SKM-1 treated with dmso at 0.1 percent for 144 hours (cell line): ENCODE results near the gene ZNF805.
A peak's percentile ranks its signal among the peaks of the same experiment; 100 is the strongest.
"Not testable (repeated sequence)": the region's sequence is repeated elsewhere in the genome, so short reads cannot be mapped to it uniquely, and the experiment has no call there.

Source experiments
- DNase-seq: peaks from one replicate; lab custom pipeline; 2025; ENCODE audit not compliant: unreplicated experiment; lab: John Stamatoyannopoulos, UW

Gene ZNF805

DNA sequence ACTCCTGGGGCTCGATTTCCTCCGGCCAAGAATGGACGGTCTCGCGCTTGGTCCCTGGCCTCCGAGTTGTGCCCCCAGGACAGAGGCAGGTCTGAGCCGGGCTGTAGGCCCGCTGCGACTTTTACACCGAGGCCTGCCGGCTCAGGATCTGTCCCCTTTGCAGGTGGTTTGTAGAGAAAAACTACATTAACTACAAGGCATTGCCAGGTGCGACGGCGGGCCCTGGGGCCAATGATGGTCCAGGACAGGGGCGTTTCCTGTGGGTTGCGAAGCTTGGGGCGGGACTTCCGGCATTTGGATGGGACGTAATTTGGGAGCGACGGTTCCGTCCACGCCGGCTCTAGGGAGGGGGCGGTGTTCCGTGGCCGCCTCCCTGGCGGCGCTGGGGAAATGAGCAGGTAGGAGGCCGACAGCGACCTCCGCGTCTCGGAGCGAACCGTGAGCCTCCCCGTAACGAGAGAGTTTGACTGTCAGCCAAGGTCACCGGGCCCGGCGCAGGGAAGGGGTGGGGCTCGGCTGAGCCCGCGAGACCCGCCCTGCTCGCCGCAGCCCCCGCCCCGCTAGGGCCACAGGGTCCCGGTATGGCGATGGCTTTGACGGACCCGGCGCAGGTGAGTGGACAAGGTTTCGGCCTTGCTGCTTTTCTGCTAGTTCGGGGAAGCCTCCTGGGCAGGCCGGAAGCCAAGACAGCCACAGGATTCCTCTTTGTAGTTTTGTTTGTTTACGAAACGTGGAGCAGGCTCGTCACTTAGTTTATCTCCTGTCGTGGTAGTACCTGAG lies at the start of gene ZNF805:
ZNF805 (plus strand) TSS at position 322 of the 780 bp plus-strand sequence; CDS start at position 582, 260 bp downstream.
- DNase-seq, result peak; percentile 54

DNA sequence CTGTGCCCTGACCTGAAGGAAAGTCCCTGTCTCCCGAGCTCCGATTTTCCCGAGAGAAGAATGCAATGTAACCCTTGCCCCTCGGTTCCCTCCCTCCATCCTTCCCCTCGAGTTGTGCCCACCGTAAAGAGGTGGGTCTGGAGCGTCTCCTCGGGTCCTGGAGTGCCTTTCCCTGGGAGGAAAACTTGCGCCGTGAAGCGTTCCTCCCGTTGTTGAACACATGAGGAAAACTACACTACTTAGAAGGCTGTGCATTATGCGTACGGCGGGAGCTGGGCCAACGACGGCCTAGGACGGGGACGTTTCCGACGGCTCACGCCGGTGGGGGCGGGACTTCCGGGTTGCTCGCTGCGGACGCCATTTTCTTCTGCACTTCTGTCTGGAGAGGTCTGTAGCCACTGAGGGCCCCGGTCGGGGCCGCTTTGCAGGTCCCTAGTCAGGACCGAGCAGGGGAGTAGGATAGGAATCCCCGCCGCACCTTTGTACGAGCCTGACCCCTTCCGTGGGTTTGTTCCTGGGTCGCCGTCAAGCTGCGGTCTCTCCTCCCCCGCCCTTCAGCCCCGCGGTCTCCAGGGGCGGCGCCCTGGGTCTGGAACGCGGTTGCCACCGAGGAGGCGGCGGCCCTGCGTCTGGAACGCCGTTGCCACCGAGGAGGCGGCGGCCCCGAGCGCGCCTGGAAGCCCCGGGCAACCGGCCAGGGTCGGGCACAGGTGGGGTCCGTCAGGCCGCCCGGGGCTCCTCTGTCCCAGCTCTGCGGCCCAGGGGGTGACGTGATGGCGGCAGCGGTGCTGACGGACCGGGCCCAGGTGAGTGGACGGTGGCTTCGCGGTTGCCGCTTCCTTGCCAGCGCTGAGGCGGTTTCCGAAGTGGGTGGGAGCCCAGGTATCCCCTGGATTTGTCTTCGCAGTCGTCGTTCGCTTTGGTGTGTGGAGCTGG lies 49.0 kb upstream of the ZNF805 start, which contains the start of gene ZNF264:
ZNF264 (plus strand) TSS at position 360 of the 936 bp plus-strand sequence; CDS start at position 774, 414 bp downstream.
- peak; percentile 57 for DNase-seq

DNA sequence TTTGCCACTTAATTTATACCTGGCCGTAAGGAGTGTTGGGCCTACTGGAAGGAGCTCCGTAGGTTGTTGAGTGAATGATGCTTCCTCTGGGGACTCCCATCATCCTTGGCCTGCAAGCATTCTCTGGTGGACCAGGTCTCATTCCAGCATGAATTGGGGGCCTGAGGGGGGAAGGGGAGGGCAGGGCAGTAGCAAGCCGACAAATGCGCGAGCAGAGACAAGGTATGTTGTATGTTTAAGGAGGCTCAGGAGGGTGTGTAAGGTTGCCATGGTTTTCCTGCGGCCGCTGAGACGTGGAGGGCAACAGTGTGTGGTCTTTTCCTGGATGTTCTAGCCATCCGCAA lies 48.4 kb upstream of the ZNF805 start:
- no peak for DNase-seq

DNA sequence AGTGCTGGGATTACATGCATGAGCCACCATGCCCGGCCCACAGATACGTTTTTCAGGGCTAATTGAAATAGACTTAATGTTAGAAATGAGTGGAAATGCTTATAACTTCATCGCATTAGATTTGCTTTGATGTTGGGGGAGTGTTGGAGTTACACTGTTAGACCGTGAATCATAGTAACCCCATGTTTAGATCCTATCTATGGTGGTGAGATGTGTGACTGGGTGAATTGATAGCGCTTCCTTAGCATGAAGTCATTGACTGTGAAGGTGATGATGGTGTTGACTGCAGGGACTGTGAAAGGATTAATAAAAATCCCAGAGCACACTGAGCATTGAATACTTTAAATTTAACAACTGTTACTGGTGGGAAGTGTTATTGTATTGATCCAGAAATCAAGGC lies 47.4 kb upstream of the ZNF805 start:
- no peak for DNase-seq

DNA sequence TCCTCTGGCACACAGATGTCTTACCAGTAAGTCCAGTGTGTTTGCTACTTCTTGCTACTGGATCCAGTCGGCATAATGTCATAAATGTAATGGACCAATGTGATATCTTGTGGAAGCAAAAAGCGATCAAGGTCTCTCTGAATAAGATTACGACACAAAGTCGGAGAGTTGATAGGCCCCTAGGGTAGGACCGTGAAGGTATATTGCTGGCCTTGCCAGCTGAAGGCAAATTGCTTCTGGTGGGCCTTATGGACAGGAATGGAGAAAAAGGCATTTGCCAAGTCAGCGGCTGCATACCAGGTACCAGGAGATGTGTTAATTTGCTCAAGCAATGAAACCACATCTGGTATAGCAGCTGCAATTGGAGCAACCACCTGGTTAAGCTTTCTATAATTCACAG lies 42.6 kb upstream of the ZNF805 start:
- DNase-seq, result not testable (repeated sequence)

DNA sequence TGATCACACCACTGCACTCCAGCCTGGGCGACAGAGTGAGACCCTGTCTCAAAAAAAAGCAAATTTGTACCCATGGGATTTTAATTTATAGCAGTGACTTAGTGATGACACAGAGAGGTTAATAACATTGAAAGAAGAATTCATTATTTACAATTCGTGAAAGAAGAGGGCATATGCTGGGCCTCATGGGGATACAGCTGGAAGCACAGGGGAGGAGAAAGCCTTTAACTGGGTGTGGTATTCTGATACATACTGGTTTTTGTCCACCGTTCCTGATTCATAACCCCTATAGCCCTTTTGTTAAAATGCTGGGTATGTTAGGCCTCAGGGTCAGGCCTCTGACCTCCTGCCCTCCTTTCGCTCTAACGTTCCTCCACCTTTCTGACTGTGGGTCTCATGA lies 38.3 kb upstream of the ZNF805 start:
- DNase-seq, result no peak

DNA sequence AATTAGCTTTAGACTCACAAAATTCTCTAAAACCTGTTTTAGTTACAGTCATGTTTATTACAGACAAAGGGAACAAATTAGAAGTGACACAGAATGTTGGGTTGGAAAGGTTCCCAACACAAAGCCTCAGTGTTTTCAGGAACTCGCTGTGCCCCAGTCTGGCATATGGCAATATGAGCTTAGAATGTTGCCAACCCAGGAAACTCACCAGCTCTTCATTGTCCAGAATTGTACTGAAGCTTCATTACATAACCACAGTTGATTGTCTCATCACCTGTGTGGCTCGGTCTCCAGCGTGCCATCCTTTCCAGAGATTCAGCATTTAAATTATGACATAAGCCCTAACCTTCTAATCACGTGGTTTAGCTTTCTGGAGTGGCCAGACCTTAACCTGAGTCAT lies 30.1 kb upstream of the ZNF805 start:
- no peak for DNase-seq

DNA sequence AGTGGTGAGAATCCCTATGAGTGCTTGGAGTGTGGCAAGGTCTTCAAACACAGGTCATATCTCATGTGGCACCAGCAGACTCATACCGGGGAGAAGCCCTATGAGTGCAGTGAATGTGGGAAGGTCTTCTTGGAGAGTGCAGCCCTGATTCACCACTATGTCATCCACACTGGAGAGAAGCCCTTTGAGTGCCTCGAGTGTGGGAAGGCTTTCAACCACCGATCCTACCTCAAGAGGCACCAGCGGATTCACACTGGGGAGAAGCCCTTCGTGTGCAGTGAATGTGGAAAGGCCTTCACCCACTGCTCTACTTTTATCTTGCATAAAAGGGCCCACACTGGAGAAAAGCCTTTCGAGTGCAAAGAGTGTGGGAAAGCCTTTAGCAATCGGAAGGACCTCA lies 28.3 kb upstream of the ZNF805 start:
- DNase-seq, result no peak

DNA sequence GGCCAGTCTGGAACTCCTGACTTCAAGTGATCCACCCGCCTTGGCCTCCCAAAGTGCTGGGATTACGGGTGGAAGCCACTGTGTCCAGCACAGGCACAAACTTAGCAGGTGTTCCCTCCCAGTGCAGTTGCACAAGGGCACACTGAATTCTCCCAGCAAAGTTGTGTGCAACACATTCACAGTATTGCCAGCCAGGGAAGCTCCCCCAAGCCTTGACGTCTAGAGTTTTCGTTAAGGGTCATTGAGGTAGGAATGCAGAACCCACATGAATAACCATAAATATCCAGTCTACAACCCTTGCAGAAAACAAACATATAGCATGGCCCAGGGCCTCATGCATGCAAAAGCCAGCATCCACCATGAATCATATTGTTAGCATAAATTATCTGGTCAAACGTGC lies 12.9 kb upstream of the ZNF805 start:
- DNase-seq, result no peak

DNA sequence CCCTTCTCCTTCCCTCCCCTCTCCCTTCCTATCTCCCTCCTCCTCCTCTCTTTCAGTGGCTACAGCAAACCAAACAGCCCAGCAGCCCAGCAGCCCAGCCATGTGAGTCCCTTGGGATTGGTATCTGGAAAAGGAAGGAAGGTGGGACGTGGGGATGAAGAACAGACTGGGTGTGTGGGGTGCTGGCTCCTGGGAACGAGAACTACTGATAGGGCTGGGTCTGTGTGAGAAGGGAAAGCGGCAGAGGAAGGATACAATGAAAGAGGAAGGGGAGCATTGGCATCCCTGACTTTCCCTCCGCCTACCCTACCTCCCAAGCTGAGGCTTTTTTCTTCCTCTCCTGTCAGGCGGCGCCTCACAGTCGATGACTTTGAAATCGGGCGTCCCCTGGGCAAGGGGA lies 8.7 kb upstream of the ZNF805 start:
- DNase-seq, result no peak

DNA sequence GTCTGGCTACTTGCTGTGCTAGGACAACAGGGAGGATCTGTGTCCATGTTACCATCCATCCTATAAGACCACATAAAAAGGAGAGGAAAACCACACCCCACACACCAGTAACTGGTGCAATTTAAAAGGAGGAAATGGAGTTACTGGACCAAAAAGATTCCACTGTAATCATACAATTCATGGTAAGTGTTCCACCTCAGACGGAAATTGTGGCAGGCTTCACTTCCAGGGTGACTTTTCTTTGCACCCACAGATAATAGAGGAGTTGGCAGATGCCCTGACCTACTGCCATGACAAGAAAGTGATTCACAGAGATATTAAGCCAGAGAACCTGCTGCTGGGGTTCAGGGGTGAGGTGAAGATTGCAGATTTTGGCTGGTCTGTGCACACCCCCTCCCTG lies 7.2 kb upstream of the ZNF805 start:
- no peak for DNase-seq

DNA sequence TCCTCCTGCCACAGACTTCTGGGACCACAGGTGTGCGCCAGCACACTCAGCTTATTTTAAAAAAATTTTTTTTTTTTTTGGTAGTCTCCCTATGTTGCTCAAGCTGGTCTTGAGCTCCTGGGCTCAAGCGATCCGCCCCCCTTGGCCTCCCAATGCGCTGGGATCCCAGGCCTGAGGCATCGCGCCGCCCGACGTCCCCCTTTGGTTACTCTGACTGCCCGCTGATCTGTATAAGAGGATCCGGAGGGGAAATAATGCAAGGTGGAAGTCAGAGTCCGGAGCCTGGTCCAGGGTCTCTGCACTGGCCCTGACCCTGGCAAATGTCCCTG lies 486 bp upstream of the ZNF805 start:
- DNase-seq, result no peak

DNA sequence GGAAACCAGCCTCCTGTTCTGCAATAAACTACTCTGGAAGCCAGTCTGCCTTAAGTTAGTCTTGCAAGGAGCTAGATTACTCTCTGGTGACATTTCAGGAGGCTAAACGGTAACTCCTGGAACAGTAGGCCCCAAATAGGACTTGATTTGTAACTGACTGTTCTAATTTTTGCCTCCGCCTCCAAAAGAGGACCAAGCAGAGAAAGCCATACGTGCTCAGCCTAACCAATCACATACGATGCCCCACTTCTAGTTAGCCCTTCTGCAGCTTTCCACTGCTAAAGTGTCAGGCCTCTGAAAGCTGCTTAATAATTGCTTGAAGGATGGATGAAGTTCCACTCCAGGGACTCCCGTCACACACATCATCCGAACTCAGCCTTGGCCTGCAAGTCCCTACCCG lies 744 bp downstream of the ZNF805 start:
- no peak for DNase-seq

DNA sequence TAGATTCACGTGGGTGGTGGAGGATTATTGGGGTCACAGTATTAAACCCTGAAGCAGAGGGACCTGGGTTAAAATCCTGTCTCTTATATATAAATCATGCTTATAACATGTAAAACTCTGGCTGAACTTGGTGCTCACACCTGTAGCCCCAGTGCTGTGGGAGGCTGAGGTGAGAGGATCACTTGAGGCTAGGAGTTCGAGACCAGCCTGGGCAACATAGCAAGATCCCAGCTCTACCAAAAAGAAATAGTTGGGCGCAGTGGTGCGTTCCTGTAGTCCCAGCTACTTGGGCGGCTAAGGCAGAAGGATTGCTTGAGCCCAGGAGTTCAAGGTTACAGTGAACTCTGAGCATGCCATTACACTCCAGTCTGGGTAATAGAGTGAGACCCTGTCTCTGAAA lies 2.4 kb downstream of the ZNF805 start:
- no peak for DNase-seq

DNA sequence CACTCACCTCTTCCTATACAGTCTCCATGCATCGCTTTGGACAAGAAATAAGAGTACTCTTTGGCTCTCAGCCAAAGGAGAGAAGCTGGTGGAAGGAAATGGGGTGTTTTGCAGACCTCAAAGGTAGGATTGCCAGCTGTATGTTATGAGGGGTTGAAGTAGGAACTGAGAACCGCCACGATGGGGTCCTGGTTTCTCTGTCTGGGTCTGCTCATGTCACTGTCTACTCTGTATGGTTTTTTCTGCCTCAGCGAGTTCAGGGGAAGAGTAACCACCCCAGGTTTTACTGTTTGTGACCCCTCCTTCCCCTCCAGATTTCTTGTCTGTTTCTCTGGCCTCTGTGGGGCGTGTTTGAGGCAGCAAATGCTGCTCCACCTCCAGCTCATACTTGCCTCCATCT lies 4.1 kb downstream of the ZNF805 start:
- DNase-seq, result no peak

DNA sequence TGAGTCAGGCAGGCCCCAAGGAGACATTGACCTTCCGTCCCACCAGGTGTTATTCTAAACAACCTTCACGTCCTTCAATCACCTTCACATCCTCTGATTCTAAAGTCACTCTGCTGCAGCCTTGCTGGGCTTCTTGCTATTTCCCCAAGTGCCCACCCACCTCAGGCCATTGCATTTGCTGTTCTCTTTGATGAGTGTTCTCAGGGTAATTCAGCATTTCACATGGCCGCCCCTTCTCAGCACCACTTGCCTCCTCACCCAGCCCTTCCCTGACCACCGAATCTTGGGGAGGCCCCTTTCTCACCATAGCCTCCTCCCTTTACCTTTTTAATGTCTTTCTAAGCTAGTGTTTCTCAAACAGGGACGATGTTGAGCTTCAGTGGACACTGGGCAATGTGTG lies 4.6 kb downstream of the ZNF805 start:
- DNase-seq, result no peak

DNA sequence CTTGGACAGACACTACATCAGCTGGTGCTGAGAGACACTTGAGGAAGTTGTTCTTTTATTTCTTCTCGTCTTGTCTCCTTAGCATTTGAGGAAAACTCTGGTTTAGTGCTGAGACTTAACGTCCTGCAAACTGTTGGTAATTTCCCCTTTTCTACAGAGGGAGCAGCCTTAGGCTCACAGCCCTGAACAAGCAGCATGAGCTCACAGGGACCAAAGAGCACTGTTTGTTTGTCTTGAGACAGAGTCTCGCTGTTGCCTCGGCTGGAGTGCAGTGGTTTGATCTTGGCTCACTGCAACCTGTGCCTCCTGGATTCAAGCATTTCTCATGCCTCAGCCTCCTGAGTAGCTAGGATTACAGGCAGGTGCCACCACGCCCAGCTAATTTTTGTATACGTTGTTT lies 5.5 kb downstream of the ZNF805 start:
- no peak for DNase-seq

DNA sequence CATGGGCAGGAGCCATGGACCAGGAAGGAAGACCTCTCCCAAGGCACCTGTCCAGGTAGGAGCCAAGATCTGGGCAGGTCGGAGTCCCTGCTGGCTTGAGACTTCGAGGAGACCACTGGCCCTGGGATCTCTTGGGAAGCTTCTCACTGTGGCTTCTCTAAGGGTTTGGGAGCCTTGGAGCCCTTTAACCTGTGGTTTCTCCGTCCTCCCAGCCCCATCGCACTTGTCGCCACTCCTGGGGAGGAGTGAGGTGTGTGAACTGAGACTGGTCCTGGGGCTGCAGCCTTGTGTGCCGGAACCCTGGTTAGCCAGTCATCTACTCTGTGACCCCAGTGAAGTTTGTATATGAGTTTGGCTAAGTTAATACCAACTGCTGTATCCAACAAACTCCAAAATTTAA lies 8.2 kb downstream of the ZNF805 start:
- no peak for DNase-seq

DNA sequence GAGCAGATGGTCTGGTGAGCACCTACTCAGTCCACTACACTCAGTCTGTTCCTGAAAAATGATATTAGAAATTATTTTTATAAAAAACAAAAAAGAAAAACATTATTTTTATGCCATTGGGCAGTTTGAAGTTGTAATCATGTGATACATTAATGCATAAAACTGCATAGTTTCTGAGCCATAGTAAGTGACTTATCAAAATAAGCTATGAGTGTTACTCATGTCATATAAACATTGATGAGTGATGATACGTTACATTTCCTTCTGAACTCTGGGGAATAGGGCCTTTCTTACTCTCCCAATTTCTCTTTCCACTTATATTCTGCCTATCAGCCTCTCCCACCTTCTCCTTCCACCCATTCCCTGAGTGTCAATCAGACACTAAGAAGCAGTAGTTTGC lies 8.9 kb downstream of the ZNF805 start:
- no peak for DNase-seq

DNA sequence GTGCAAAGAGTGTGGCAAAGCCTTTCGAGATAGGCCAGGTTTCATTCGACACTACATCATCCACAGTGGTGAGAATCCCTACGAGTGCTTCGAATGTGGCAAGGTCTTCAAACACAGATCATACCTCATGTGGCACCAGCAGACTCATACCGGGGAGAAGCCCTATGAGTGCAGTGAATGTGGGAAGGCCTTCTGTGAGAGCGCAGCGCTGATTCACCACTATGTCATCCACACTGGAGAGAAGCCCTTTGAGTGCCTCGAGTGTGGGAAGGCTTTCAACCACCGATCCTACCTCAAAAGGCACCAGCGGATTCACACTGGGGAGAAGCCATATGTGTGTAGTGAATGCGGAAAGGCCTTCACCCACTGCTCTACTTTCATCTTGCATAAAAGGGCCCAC lies 13.3 kb downstream of the ZNF805 start:
- DNase-seq, result not testable (repeated sequence)

DNA sequence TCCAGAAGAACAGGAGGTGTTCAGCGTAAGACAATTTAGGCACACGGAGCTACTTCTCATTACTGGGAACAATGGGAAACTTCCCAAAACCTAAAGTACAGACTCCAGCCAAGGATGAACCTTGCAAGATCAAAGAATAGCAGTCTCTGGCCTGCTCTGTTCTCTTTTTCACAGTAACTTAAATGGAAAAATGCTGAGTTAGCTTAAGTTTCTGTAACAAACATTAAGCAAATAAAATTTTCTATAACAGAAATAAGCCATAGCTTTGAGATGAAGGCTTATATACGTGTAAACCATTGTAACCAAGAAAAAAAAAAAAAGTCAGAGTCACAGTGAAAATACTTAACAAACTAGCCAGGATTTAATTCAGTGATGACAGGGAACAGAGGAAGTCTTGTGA lies 21.6 kb downstream of the ZNF805 start:
- DNase-seq, result no peak

DNA sequence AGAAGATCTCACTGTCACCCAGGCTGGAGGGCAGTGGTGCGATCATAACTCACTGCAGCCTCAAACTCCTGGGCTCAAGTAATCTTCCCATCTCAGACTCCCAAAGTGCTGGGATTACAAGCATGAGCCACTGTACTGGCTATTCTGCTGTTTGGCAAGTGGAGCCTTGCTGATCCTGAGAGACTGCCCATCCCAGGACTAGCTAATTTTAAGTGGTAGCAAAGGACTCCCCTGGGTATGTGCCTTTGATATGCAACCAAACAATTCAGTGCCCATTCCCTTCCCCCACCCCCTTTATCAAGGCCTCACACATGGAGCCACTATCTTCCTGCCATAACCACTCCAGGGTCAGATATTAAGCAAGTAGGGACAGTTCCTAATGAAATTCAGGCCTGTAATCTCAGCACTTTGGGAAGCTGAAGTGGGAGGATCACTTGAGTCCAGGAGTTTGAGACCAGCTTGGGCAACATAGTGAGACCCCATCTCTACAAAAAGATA lies 22.9 kb downstream of the ZNF805 start:
- no peak for DNase-seq
